GM18858 (cell line): ENCODE measurements around the gene PDGFRB.
A peak's percentile ranks its signal among the peaks of the same experiment; 100 is the strongest.

Experiments
- ATAC-seq: cut with Tn5 transposase; IDR thresholded peaks from one replicate; pipeline ENCODE4 v1.9.1; 2021; ENCODE audit not compliant: unreplicated experiment

Gene PDGFRB

DNA sequence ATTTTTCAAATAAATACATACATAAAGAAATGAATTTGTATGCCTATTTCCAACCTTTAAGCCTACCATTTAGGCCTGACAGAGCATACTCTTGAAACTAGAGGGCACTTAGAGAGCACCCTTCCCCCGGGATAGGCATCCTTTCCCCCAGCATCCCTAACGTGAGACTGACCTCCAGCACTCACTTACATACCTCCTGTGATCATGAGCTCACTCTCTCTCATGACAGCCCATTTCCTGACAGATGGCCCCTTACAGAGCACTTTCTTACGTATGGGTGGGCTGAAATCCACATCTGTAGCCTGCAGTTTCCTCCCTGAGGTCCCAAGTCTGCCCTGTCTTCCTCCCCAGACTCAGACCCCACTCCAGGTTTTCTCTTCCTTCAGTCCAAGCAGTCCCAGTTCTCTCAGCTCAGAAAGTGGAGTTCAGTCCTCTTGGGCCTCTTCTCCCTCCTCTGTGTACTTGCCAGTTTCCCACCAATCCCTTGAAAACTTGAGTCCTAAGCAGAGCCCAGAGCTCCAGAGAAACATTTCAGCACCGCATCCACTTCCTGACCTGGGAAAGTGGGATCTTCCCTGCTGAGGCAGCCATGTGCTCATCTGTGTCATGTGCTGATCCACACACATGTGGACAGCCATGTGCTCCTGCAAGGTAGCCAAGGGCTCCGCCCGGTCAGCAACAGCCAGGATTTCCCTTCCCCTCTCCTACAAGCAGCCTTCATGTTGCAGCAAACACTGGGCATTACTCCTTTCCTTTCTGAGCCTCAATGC, 8.8 kb upstream of the PDGFRB start:
- no peak for ATAC-seq

DNA sequence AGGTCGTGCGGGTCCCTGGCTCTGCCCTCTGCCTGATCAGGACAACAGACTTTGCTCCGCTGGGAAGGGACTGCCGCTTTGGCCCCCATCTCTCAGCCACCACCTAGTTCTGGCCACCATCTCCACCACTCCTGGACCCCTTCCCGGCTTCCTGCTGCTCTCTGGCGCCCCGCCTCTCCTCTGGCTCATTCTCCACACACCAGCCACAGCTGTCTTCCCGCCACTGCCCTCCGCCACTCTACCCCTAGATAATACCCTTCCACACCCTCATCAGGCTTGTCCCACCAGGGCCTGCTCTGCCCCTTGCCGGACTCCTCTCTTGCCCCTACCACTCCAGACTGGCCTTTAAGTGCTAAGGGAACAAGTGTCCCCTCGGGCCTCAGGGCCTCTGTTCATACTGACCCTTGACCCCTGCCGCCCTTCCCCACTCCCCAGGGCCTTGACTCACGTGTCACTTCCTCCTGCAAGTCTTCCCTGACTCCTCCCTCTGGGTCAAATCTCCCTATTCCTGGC, 8.0 kb upstream of the PDGFRB start:
- no peak for ATAC-seq

DNA sequence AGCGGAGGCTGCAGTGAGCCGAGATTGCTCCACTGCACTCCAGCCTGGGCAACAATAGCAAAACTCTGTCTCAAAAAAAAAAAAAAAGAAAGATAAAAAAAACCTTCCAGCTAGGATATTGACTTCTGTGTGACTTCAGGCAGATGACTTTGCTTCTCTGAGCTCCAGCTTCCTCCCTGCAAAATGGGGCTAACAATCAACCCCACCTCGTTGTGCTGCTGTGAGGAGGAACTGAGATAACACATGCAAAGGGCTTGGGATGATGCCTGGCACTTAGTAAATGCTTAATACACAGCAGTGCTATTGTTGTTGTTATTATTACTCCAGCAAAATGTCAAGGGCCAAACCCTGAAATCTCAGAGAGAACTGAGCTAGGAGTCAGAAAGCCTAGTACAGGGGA, 7.4 kb upstream of the PDGFRB start:
- no peak for ATAC-seq

DNA sequence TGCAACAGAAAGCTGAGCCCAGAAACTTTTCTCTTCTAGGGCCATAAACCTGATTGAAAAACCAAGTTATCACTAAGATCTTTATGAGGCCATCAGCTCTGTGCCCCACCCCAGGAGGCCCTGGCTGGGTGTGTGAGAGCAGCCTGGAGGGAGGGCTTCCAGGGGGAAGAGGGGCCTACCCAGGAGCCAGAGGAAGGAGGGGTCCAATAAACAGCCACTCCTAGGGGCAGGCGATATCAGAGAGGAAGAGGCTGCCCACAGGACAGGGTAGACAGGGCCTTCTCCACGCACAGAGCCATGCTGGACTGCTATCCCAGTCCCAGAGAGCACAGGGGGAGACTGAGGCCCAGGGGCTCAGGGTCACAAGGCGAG, 6.5 kb upstream of the PDGFRB start:
- ATAC-seq: no peak

DNA sequence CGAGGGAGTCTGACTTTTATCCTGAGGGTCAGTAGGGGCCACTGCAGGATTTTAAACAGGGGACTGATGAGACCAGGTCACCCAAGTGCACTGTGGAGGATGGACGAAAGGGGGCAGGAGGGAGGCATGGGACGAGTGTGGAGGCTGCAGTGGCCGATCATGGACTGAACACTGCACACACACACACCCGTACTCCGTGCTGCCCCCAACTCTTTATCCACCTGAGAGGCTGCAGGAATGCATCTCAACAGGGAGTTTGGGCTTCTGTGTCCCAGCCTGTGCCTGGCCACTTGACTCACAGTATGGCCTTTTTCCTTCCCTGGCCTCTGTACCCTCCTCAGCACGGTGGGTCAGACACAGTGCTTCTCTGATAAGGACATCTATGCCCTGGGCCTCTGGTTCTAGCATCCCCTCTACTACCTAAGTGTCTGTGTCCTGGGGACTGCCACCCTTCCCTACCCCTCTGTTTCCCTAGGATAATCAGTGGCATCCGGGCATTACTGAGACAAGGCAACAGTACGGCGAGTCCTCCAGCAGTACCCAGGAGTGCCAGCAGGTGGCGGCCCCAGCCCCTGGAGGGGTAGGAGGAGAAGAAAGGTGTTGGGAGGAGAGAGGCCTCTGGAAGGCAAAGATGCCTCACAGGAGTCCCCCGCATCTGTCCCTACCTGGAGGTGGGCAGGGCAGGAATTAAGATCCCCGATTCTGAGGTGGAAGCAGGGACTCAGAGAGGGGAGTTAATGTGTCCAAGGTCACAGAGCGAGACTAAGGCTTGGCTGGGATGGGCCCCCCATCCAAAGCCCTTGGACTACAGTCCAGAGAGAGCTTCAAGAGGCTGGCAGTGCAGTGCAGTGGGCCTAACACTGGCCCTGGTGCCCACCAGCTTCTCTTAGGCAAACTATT, 5.8 kb upstream of the PDGFRB start:
- peak; percentile 81 for ATAC-seq

DNA sequence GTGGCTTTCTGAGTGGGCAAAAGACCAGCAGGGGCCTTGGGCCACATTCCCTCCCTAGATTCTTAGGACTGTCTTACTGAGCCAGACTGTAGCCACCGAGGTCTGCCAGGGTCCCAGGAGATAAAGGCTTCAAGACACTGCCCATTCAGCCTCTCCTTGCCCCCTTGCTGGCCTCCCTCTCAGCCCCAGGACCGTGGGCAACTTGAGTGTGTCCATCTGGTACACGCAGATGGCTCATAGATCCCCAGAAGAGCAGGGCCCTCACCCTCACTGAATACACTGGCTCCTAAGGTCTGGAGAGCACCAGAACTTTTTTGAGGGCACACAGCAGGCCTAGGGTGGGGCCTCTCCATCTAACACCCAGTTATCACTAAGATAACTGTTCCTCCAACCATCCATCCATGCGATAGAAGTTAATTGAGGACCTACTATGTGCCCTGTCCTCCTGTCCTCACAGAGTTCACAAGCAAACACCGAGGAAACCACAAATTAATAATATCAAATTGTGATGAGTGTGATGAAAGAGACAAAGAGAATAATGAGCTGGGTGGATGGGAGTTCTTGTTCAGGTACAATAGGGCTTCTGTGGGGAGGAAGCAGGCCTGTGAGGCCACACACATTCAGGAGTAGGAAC, 4.9 kb upstream of the PDGFRB start:
- ATAC-seq: no peak

DNA sequence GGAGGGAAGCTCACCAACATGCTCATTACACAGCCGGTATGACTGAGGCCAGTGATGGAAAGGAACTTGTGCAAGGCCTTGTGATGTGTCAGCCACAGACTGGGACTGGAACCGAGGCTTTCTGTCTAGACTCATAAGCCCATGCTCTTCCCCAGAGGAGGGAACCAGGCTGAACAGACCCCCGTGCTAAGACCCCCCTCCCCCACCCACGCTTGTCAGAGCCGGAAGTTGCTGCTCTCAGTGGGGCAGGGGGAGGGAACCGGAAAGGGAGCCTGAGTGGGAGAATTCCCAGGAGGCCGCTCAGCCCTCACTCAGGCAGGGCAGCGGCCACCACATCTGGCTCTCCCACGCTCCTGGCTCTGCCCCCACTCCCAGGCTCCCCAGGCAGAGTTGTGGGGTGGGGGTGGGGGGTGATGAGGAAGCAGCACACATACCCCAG, 4.1 kb upstream of the PDGFRB start:
- no peak for ATAC-seq

DNA sequence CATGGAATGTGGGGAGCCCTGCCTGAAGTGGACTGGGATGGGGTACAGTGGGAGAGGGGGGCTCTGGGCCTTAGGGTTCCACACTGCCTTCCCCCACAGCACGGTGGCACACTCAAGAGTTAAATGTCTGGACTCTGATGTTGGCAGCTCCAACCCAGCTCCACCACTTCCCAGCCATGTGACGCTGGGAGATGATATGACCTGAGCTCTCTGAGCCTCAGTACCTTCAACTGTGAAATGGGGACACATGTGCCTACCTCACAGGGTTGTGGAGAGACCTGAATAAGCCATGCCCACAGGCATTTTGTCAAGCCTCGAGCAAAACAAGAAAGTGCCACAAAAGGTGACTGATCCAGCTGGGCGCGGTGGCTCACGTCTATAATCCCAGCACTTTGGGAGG, 3.4 kb upstream of the PDGFRB start:
- ATAC-seq: no peak

DNA sequence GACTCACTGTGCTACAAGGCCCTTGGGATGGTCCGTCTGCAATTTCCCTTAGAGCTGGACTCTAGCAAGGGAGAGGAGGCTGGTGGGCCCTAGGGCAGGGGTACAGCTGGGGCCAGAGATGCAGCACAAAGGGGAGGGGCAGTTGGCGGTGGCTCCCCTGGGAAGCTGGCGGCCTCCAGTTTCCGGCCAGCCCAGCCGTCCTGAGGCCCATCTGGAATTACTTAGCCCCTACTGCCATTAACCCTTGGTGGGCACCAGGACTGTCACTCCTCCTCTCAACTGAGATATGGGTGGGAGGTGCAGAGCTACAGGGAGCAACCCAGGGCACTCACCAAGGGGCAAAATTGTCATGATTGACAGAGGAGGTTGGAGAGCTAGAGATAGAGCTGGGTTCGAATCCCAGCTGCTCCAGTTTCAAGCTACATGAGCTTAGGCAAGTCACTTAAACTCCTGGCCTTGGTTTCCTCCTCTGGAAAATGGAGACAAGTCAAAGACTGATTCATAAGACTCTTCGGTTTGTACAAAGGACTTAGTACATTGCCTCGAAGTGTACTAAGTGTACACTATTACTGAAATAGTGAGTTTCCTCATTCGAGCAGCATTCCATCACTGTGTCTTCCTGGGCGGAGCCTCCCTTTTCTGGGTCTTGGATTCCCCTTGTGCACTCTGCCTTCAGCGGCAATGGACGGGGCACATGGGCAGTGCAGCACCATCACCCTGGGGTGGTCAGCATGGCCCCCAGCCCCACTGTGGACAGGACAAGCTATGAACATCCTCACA, 2.7 kb upstream of the PDGFRB start:
- no peak for ATAC-seq

DNA sequence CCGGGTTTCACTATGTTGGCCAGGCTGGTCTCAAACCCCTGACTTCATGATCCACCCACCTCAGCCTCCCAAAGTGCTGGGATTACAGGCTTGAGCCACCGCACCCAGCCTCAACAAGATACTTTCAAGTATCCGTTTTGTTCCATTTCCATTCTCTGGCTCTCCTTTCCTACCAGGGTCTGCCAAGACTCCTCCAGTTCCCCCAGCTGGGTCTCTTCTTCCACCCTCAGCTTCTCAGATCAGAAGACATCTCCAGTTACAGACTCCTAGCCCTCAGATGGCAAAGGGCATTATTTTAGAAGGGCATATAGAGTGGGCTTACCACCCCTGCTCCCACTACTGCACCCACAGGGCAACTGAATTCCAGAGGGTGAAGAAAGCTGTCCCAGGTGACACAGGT, 1.5 kb upstream of the PDGFRB start:
- no peak for ATAC-seq

DNA sequence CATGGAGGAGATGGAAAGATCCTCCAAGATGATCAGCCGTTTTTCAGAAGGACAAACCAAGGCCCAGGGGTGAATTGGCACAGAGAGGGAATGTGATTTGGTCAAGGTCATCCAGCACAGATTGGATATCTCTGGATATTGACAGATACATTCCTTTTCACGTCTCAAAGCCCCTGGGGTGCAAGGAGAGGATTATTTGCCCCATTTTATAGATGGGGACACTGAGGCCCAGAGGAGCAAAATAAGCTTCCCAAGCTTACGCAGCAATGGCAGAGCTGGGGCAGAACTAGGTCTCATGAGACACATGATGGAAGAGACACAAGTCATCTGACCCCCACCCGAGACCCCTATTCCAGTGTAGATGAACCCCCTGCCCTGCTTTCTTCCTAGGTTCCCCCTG, 895 bp upstream of the PDGFRB start:
- ATAC-seq: no peak

DNA sequence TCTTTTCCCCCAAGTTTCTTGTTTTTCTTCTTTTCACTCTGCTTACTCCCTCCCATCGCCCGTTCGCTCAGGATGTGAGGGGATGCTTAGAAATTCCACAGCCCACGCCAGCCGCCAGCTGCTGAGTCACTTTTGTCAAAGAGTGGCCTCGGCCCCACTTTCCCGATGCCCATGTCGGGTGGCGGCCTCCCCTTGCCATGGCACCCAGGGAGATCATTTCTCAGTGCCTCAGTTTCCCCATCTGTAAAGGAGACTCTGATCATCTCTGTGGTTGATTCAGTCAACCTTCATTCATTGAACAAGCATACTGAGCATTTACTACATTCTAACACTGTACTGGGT, 353 bp upstream of the PDGFRB start:
- no peak for ATAC-seq

DNA sequence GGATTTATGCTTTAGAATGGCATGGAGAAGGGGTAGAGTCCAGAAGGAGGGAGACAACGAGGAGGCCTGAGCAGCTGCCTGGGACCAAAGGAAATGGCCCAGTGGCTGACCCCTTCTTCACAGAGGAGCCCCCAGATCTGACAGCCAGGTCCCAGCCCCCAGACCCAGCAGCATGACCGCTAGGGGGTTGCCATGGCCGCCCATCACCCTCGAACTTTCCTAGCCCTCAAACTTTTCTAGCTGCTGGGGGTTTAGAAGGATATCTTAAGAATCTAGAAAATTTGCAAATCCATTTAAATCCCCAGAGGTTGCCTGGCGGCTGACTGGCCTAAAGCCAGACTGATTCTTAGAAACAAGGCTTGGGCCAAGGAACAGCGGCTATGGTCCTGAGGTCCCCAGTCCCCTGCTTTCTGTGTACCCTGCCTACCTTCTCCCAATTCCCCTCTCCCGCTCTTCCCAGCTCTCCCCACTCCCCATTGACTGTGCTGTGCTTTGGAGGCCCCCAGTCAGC, 972 bp downstream of the PDGFRB start:
- ATAC-seq: no peak

DNA sequence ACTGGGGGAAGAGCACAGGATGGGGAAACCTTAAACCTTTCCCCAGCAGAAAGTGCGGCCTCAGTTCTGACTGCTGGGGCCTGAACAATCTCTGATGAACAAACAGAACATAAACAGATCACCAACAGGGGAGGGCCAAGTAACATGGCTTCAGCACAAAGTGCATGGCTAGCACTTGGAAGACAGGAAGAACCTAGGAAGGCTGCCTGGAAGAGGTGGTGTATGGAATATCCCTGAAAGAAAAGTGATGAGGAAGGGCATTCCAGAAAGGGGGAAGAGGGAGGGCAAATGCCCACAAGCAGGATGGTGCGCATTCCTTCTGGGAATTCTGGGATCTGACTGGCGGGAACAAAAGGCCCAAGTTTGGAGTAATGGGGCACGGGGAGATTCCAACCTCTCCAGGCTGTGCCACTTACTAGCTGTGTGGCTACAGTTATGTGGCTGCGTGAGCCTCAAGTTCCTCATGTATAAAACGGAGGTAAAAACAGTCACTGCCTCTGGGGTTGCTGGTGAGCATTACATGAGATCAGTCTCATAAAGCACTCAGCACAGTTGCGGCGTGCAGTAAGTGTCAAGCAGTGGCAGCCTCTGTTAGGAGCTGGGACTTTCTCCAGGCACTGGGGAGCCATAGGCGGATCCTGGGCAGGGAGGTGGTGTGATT, 1.6 kb downstream of the PDGFRB start:
- no peak for ATAC-seq

DNA sequence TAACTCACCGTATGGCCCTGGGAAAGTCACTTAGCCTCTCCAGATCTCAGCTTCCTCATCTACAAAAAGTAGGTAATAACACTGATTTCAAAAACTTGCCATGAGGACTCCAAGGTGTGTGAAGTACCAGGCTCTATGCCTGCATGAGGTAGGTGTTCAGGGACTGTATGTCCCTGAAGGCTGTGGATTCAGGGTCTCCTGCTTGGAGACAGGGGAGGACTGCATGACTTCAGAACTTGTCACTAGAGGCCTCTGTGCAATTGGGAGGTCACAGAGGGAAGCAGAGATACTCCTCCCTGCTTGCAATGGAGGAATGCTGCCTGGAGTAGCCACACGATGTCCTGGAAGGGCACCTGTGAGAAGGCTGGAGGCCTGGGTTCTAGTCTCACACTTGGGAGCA, 2.2 kb downstream of the PDGFRB start:
- ATAC-seq: no peak

DNA sequence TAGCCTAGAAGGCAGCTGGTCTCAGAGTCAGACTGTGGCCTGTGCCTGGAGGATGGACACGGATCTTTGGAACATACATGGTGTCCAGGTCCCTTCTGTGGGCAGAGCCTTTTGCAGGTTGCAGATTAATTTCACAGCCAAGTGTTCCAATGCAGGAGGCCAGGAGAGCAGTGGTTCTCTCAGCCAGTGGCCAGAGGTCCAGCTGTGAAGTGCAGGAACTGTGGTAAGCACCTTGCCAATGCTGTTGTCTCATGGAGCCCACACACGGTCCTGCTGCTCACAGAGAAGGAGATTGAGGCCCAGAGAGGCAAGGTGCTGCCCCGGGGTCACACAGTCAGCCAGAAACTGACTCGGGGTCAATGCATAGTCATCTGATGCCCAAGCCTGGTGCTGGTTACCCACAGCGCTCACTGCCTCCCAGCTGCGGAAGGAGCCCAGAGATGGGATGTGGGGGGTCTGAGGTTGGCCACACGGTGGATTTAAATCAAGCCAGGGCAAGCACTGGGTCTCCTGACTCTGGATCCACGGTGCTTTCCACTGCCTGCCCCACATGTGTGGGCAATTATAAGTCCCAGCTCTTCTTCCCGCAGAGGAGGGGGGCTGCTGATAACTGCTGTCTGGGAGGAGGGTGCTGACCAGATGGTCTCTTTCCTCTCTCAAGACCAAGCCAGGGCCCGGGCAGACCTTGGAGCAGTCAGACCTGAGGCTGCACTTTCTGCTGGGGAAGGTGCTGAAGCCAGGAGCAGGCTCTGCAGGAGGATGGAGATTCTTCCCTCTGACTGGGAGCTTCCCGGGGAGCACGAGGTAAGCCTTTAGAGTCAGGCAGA, 2.8 kb downstream of the PDGFRB start:
- ATAC-seq: no peak

DNA sequence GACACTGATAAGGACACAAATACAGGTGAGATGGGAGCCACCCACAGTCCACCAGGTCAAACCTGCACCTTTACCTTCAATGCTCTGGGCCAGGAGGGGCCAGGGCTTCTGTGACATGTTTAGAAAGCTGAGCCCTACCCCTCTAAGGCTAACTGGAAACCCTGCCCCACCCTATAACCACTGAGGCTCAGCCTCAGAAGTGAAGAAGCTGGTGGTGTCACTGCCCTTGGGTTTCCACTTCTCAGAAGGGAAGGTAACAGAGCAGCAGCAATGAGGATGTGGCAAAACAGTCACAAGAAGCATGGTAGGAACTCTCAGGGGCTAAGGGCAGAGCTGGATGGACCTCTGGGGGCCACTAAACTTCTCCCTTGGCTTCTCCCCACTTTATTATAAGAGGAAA, 6.0 kb downstream of the PDGFRB start:
- no peak for ATAC-seq

DNA sequence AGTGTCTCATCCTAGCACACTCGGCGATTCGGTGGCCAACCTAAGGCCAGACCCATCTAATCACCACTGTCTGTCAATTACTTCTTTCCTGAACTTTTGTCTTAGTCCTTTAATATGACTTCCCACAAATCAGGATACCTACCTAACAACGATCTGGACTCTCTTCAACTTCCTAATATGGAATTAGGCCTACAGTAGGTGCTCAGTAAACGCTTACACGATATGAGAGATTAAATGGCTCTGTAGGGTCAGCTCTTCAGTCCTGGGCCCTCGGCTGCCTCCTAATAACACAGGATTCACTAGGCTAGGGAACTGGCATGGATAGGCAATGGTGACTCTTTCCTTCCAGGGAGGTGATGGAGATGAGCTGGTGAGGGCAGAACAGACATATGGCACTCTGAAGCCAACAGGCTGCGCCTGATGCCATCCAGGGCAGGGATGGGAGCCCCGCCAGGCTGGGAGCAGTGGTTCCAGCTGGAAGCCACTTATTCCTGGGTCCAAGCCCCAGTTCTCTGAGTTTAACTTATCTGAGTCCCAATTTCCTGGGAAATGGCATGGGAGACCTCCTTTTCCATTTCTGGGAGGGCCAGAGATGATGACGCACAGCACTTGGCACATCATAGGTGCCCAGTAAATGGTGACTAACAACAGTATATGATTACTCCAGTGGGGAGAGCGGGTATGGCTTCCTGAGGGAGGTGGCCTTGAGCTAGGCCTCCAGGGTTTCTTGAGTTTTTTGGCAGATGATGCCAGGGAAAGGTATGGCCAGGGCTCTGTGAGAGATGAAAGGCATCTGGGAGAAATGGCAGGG, 7.3 kb downstream of the PDGFRB start:
- ATAC-seq: no peak

DNA sequence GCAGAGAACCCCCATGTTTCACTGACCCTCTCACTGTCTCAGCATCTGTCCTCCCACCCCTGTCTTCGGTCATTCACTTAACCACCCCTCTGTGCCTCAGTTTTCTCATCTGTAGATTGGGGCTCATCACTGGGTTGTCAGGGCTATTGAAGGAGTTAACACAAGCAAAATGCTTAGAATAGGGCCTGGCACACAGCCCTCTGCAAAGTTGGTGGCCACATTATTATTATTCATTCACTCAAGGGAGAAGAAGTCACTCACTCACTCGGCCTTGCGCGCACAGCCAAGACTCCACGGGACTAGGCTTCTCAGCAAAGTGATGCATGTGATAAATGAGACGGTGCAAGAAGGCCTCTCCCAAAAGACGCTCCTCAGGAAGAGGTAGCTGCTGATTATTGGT, 8.0 kb downstream of the PDGFRB start:
- no peak for ATAC-seq
